ENCODE data around the gene DSTN.

- TF ChIP-seq CTCF (conservative IDR thresholded peaks at IDR 0.05; ENCODE audit: low read length), result no peak
- TF ChIP-seq EZH2phosphoT487 (IDR thresholded peaks at IDR 0.05; ENCODE audit: borderline replicate concordance), result no peak
Measured at GRCh38 chr20:17657898-17658647, 88.2 kb downstream of the DSTN start.

Measured in Loucy (cell line).